NCI-H446 treated with DMSO at 0.1 percent for 48 hours (cell line): Measurements from ENCODE around the gene RHNO1.

Experiments used
- DNase-seq: peaks from one replicate; lab custom pipeline; 2025; lab: John Stamatoyannopoulos, UW

Gene RHNO1

DNA sequence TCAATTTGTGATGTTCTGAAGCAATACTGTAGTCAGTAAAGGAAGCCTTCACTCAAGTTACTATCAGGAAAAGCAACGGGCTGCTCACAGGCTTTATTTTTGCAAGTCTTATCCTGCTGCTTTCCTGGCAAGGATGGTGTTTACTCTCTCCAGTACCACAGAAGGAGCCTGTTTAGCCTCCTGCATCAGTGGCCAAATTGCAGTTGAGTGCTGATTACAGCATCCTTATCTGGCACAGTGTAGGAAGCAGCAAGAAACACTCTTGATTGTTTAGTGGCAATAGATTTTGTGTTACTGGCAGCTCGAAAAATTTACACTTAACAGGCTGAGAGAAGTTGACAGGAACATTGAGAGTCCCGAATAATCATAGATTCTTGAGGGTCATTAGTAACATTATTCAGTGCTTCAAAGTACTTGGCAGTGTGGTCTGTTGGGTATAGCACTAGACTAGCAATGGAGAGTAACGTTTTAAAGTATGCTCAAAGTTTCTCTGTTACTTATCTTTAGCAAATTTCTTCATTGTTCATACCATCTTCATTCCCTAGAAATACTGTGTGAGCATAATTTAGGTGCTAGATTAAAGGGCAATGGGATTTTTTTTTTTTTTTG is 25.4 kb downstream of the RHNO1 start:
- DNase-seq, result peak; percentile 66

DNA sequence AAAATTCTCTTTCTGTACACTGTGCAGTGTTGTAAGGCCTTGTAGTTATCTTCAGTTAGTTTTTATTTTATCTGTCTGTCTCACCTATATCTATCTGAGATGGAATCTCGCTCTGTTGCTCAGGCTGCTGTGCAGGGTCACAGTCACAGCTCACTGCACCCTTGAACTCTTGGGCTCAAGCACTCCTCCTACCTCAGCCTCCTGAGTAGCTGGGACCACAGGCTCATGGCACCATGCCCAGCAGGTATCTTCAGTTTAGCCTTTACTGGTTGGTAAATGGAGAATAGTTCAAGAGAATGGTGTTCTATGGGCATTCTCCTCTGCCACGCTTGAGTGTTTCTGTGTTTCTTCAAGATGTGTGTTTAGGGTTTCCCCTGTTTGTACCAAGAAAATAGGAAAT is 27.2 kb downstream of the RHNO1 start:
- DNase-seq, result no peak

DNA sequence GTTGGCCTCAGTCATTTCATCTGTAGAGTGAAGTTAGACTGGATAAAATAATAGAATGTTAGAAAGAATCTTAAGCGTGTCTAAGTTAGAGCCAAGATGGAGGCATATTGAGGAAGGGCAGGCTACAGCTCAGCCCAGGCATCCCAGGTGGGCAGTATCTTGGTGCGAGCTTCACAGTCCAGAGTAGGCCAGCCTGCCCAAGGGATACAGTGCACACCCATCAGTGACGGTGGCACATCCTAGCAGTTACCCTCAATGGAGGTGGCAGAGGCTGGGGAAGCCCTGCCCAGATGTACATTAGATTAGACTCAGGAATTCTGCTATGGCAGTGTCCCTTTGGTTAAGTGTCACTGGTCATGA is 35.2 kb downstream of the RHNO1 start:
- no peak for DNase-seq

DNA sequence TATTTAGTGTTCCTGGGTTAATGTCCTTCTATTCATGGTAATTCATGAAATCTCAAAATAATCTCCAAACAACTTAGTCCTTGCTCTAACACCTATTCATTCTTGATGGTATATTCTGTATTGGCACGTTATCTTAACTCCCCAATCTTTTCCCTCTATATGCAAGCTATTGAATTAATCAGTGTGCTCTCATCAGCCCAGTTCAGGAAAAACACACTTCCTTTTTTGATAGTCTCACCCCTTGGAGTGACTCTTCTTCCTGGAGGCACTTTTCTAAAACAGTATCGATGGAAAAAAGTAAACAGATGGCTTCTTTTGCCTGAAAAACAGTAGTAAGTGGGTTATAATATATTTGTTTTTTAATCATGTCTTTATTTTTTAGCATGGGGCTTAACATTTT is 42.2 kb downstream of the RHNO1 start:
- no peak for DNase-seq

DNA sequence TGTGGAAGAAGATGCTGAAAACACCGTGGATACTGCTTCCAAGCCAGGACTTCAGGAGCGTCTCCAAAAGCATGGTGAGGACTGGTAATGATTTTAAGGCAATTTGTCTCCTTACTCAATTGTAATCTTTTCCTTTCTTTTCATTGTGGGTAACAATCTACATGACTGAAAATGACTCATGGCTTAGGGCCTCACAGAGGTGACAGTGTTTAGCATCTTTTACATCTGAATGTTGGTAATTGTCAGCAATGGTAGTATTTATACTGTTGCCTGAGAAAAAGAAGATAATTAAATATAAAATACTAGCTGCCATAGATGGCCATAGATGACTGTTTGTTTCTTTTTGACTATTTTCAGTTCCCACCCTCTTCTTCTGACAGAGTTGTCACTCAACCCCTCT is 45.3 kb downstream of the RHNO1 start:
- DNase-seq, result no peak

DNA sequence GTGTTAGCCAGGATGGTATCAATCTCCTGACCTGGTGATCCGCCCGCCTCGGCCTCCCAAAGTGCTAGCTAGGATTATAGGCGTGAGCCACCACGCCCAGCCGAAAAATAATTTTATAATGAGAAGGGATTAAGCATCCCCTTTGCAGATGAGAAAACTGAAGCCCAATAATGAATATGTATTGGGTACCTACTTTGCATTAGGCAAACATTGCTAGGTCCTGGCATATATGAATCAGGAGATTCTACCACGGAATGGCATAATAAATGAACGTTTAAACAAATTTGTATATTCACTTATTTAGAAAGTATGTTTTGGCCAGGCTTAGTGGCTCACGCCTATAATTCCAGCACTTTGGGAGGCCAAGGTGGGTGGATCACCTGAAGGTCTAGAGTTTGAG is 46.0 kb downstream of the RHNO1 start:
- DNase-seq, result no peak

DNA sequence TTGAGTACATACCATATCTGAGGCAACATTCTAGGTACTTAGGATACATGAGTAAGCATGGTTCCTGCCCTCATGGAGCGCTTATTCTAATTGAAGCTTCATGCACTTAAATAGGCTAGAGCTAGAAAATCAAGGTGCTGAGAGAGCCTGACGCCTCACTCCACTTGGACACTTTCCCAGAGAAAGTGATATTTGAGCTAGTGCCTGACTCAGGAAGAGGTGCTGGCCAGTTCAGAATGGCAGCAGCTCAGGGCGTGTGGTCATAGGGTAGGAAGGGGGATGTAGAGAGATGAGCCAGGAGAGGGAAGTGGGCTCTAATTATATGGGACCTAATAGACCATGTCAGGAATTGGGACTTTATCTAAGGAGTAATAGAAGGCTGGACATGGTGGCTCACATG is 47.0 kb downstream of the RHNO1 start:
- no peak for DNase-seq

DNA sequence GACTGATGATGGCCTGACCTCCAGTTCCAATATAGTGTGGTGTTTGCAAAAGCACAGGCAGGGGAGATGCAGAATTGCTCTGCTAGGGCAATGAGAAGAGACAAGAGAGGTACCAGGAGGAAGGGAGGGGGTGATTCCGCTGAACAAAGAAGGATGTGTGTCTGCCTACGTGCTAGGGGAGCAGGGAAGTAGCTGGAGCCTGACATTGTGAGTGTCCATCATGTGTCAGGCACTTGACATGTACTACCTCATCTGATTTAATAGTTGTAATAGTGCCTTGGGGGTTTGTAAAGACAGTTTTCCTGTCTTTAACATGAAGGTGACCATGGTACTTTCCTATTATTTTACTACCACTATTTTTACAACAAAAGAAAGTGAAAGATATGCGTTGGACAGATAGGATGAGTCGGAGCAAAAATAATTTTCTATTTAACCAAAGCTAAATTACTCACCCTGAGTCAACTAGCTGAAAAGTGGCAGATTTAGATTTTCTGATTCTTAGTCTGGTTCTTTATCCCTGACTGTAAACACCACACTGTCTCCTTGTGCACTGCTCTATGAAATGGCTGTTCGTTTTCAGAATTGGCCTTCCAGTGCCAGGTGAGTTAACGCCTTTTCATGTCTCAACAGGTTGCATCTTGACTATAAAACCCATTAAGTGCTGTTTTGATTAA is 48.4 kb downstream of the RHNO1 start:
- no peak for DNase-seq

DNA sequence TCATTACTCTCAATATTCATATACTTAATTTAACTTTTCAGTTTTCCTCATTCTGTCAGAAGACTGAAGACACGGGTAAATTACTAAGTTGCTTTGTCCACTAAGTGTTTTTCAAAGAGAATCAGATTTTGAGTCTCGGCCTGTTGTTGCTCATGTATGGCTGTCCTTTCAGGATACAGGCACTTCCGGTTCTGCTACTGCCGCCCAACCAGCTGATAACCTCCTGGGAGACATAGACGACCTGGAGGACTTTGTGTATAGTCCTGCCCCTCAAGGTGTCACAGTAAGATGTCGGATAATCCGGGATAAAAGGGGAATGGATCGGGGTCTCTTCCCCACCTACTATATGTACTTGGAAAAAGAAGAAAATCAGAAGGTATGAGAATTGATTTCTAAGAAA is 53.8 kb downstream of the RHNO1 start:
- DNase-seq, result no peak

DNA sequence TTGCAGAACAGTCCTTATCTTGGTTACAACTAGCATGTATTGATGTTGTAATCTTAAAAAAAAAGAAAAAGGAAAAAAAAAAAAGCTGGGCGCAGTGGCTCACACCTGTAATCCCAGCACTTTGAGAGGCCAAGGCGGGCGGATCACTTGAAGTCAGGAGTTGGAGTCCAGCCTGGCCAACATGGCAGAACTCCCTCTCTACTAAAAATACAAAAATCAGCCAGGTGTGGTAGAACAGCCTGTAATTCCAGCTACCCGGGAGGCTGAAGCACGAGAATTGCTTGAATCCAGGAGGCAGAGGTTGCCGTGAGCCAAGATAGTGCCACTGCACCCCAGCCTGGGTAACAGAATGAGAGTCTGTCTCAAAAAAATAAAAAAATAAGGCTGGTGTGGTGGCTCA is 56.6 kb downstream of the RHNO1 start:
- no peak for DNase-seq

DNA sequence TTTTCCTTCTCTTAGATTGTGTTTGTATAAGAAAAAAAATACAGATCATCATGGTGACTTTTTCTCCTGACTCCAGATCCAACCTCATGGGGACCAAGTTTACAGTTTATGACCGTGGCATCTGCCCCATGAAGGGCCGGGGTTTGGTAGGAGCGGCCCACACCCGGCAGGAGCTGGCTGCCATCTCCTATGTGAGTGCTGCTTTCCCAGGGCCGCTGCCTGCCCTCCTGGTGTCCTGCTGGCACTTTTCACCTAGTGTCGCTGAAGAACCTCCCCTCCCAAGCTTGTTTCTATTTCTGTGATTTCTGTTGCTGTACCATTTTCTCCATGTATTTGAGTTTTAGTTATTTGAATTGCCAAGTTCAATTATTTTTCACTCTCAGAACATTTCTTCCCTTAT is 57.3 kb downstream of the RHNO1 start:
- DNase-seq, result no peak

DNA sequence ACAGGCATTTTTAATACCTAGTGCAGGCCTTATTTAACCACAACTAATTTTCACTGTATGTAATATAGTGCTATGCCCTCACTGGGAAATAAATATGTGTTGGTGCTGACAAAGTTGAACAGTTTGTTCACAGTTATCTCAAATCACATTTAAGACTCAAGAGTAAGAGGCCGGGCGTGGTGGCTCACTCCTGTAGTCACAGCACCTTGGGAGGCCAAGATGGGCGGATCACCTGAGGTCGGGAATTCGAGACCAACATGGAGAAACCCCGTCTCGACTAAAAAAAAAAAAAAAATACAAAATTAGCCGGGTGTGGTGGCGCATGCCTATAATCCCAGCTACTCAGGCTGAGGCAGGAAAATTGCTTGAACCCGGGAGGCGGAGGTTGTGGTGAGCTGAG is 59.3 kb downstream of the RHNO1 start:
- no peak for DNase-seq

DNA sequence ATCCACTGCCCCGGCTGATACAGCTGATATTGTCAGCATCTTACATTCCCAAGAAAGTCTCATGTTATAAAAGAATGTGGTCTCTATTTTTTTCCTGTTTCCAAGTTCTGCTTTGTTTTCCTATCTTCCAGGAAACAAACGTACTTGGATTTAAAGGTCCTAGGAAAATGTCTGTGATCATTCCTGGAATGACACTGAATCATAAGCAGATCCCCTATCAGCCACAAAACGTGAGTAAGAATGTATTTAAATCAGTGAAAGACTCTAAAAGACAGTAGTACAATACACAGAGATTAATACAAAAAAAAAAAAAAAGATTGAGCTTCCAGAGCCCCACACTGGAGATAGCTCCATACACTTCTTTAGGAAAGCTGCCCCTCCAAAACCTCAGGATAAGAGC is 60.5 kb downstream of the RHNO1 start:
- DNase-seq, result no peak
